B cell (primary cell): ENCODE data around the gene SUSD2. TPM values are rescaled to one million over a fixed set of nuclear protein-coding genes. Genes with fewer than 3 reads are reported as not detected.

Source experiments
- ATAC-seq: fragments of 200-7000 bp; cut with Tn5 transposase; one replicate; pipeline ENCODE4 v1.10.0; 2021; ENCODE audit warnings: low read depth, mild to moderate bottlenecking, moderate number of reproducible peaks, moderate library complexity
- CTCF ChIA-PET: fragments of 350-600 bp; sonication (Branson Sonifier 250); formaldehyde crosslinking; loops from one replicate; lab custom pipeline; 2021; ENCODE audit warnings: antibody characterized with exemption, inconsistent platforms; lab: Charles Lee
- POLR2A ChIA-PET: fragments of 350-600 bp; sonication (Branson Sonifier 250); formaldehyde crosslinking; loops from one replicate; lab custom pipeline; 2021; ENCODE audit warnings: antibody characterized with exemption; lab: Charles Lee
- DNase-seq: peaks from one replicate; pipeline ENCODE4 v3.0.0; 2013
- H2AFZ ChIP-seq: 2 replicates; pipeline ENCODE4 v1.6.1; 2012; ENCODE audit warnings: mild to moderate bottlenecking, low read depth, low read length; ENCODE audit not compliant: insufficient read depth, poor library complexity, severe bottlenecking
- H3K27ac ChIP-seq, 2 donors: 1 replicate in 1 of 2; 2 replicates in 1 of 2; pipeline ENCODE4 v1.5.1; 2012 to 2013; ENCODE audit warnings: low read length in 2 of 2, mild to moderate bottlenecking in 2 of 2, moderate library complexity in 1 of 2
- H3K27me3 ChIP-seq, 4 experiments: fragments of 200-600 bp in 1 of 4; sonication (generic) in 1 of 4; replicated peaks in 1 of 4; 1 replicate in 2 of 4; 2 replicates in 2 of 4; pipeline versions ENCODE4 v1.6.1 to v1.7.0; 2013 to 2016; ENCODE audit warnings: low read length in 3 of 4, mild to moderate bottlenecking in 2 of 4, mixed read lengths in 1 of 4, moderate library complexity in 1 of 4; ENCODE audit not compliant: insufficient read depth in 4 of 4, control insufficient read depth in 3 of 4; ENCODE audit errors: control extremely low read depth in 1 of 4
- H3K36me3 ChIP-seq, 2 experiments: replicated peaks in 1 of 2; 1 replicate in 1 of 2; 2 replicates in 1 of 2; pipeline versions ENCODE4 v1.6.1 to v1.7.1; 2013; ENCODE audit warnings: low read length in 1 of 2; ENCODE audit not compliant: insufficient read depth in 2 of 2, control insufficient read depth in 1 of 2; ENCODE audit errors: control extremely low read depth in 1 of 2, extremely low read depth in 1 of 2
- H3K4me1 ChIP-seq, 2 donors: fragments of 200-600 bp in 1 of 2; sonication (generic) in 1 of 2; 1 replicate in 1 of 2; 2 replicates in 1 of 2; pipeline versions ENCODE4 v1.5.1 to v1.6.1; 2013 to 2017; ENCODE audit warnings: low read length in 2 of 2; ENCODE audit not compliant: control insufficient read depth in 2 of 2, insufficient read depth in 2 of 2
- H3K4me2 ChIP-seq: replicated peaks from 2 replicates; pipeline ENCODE3; 2012; ENCODE audit warnings: mild to moderate bottlenecking, low read depth, low read length; ENCODE audit not compliant: poor library complexity, severe bottlenecking
- H3K4me3 ChIP-seq, 5 experiments: fragments of 200-600 bp in 1 of 5; sonication (generic) in 1 of 5; 1 replicate in 3 of 5; 2 replicates in 2 of 5; pipeline versions ENCODE4 v1.5.1 to v1.7.0; 2011 to 2016; ENCODE audit warnings: low read length in 4 of 5, mild to moderate bottlenecking in 4 of 5, low read depth in 2 of 5, control low read depth in 1 of 5, moderate library complexity in 1 of 5; ENCODE audit not compliant: insufficient read depth in 1 of 5; ENCODE audit errors: control extremely low read depth in 1 of 5, extremely low read depth in 1 of 5
- H3K79me2 ChIP-seq: fragments of 200-600 bp; sonication (generic); one replicate; pipeline ENCODE4 v1.6.0; 2016; ENCODE audit warnings: low read length; ENCODE audit not compliant: control insufficient read depth, insufficient read depth
- H3K9ac ChIP-seq: fragments of 200-600 bp; sonication (generic); 2 replicates; pipeline ENCODE4 v1.6.1; 2017; ENCODE audit warnings: mild to moderate bottlenecking, low read length, moderate library complexity
- H3K9me3 ChIP-seq, 3 donors: one replicate each; pipeline versions ENCODE4 v1.6.1 to v1.7.1; 2013; ENCODE audit warnings: low read length in 2 of 3; ENCODE audit not compliant: control insufficient read depth in 2 of 3, insufficient read depth in 1 of 3; ENCODE audit errors: control extremely low read depth in 1 of 3
- H4K20me1 ChIP-seq: 2 replicates; pipeline ENCODE4 v1.6.0; 2012; ENCODE audit warnings: mild to moderate bottlenecking, low read length; ENCODE audit not compliant: insufficient read depth, control insufficient read depth, poor library complexity, severe bottlenecking
- H3K27ac Mint-ChIP-seq: one replicate; pipeline ENCODE4 v1.8.0; 2021; ENCODE audit warnings: mixed read lengths
- H3K27me3 Mint-ChIP-seq: one replicate; pipeline ENCODE4 v1.8.0; 2021; ENCODE audit warnings: mixed read lengths
- H3K4me1 Mint-ChIP-seq: one replicate; pipeline ENCODE4 v1.8.0; 2021; ENCODE audit warnings: mixed read lengths
- H3K4me3 Mint-ChIP-seq: one replicate; pipeline ENCODE4 v1.8.0; 2021; ENCODE audit warnings: mixed read lengths
- H3K9me3 Mint-ChIP-seq: one replicate; pipeline ENCODE4 v1.8.0; 2022; ENCODE audit warnings: mixed read lengths; ENCODE audit not compliant: insufficient read depth
- EZH2 ChIP-seq: IDR thresholded peaks from 2 replicates; pipeline ENCODE4 v1.6.1; 2012; ENCODE audit warnings: borderline replicate concordance, low read depth, mild to moderate bottlenecking, moderate library complexity, low read length; ENCODE audit not compliant: insufficient read depth, poor library complexity, severe bottlenecking
- WGBS: methylation state at CpG from one replicate; pipeline ENCODE4 v1.1.5; 2013; ENCODE audit warnings: missing lambda C conversion rate; ENCODE audit not compliant: insufficient coverage; 5-methylcytosine and 5-hydroxymethylcytosine counted together
- intact Hi-C: fragments of 100-400 bp; cut with micrococcal nuclease; formaldehyde crosslinking; loops from one replicate; pipeline ENCODE4 v1.10.0; 2022
- polyA plus RNA-seq: library from polyadenylated mRNA; depleted of rRNA; stranded (reverse); fragments of >200 nt; gene quantifications from 2 replicates; pipeline ENCODE4 v1.2.3, GENCODE V29; 2012
- total RNA-seq, 2 donors: library from RNA; stranded (reverse); fragments of 120-200 nt in 1 of 2; gene quantifications; 1 replicate in 1 of 2; 2 replicates in 1 of 2; pipeline versions ENCODE4 v1.2.3 to v1.2.4, GENCODE V29; 2013 to 2022
- TF ChIP-seq, protein P1 (sequence below): fragments of 200-600 bp; IDR thresholded peaks from one replicate; pipeline ENCODE4 v1.8.0; 2022; ENCODE audit warnings: antibody characterized with exemption, mild to moderate bottlenecking

Gene SUSD2
- total and polyA plus RNA-seq, 2 donors (not counting 1 experiment from before 2014, with no cell fraction given), result 0.30 to 0.48 TPM

DNA sequence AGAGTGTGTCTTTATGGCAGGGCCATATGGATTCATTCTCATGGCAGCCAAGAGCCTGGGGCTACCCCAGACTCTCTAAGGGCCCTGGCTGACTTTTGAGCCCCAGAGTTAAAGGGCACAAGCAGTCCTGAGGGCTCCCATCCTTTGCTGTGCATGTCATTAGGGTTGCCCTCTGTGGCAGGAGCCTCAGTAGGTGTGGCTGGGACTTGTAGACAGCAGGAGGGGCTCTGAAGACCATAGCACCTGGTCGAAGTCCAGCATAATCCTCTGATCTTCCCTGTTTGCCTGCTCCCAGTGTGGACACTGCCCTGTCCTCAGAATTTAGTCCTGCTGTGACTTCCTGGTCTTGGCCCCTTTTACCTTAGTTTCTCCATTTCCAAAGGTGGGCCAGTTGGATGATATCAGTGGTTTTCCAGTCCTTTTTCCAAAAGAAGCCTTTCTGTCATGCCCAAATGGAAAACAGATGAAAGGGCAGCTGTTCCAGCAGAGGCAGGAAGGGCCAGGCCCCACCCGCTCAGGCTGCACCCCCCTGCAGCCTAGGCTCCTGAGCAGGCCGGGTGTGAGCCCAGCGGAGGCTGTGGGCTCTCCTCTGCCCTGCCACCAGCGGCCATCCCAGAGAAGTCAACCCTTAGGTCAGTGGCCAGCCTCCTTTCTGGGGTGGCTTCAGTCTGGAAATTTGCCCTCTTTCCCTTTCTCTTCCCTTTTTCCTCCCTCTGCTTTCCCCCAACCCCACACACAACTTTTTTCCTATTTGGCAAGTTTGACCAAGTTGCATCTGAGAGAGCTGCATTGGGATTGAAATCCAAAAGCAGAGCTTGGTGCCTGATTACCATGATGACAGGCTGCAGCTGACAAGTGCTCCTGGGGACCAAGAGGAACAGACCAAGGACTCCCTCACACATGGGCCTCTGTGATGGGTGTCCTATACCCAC is 32.8 kb upstream of the SUSD2 start:
- ChIA-PET CTCF (interaction anchor here (1.3 kb wide), 1 partner anchor 10 kb away, joined by 3 read pairs; no protein-coding TSS in a partner anchor), POLR2A (no interaction called here)
- Mint-ChIP-seq H3K4me1 (peaks cover 42% of the 10 kb centered on the region), H3K27ac (no peak overlapping the region), H3K4me3 (no peak overlapping the region), H3K9me3 (no peaks in the 10 kb centered on the region), H3K27me3 (no peaks in the 10 kb centered on the region)
- 93% methylated on average over 5 of the region's 5 CpGs for WGBS
- Histone ChIP-seq H3K4me1 (peaks cover 32 to 43% of the 10 kb centered on the region in 2 donors), H4K20me1 (no peaks in the 10 kb centered on the region), H3K4me2 (no peak overlapping the region), H3K79me2 (no peaks in the 10 kb centered on the region), H3K27me3 (no peaks in the 10 kb centered on the region), H3K36me3 (no peaks in the 10 kb centered on the region), H3K9ac (no peak overlapping the region), H3K9me3 (no peaks in the 10 kb centered on the region), H3K27ac (no peak overlapping the region), H2AFZ (no peak overlapping the region), H3K4me3 (no peak overlapping the region)
- TF ChIP-seq, protein P1, sequence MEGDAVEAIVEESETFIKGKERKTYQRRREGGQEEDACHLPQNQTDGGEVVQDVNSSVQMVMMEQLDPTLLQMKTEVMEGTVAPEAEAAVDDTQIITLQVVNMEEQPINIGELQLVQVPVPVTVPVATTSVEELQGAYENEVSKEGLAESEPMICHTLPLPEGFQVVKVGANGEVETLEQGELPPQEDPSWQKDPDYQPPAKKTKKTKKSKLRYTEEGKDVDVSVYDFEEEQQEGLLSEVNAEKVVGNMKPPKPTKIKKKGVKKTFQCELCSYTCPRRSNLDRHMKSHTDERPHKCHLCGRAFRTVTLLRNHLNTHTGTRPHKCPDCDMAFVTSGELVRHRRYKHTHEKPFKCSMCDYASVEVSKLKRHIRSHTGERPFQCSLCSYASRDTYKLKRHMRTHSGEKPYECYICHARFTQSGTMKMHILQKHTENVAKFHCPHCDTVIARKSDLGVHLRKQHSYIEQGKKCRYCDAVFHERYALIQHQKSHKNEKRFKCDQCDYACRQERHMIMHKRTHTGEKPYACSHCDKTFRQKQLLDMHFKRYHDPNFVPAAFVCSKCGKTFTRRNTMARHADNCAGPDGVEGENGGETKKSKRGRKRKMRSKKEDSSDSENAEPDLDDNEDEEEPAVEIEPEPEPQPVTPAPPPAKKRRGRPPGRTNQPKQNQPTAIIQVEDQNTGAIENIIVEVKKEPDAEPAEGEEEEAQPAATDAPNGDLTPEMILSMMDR, result no peak
- TF ChIP-seq EZH2, result no peak
- DNase-seq (no peak), ATAC-seq (no peak)
- intact Hi-C loops, result no loop called here

DNA sequence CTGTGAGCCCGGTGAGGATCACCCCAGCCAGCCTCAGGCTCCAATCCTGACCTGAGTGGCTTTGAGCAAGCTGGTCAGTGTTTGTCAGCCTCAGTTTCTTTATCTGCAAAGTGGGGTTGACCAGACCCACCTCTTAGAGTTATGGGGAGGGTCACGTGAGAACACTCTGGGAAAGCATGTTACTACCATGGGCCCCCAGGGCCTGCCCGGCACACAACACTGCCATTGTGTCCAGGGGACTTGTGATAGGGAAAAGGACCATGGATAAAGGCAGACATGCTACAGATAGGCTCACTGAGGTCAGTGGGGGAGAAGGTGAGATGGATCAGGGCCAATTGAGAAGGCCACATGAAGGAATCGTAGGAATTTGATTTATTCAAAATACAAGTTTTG is 32.1 kb upstream of the SUSD2 start:
- Histone ChIP-seq H3K36me3 (no peaks in the 10 kb centered on the region), H4K20me1 (no peaks in the 10 kb centered on the region), H3K4me2 (no peak overlapping the region), H3K9ac (no peak overlapping the region), H3K4me3 (no peak overlapping the region), H3K27me3 (no peaks in the 10 kb centered on the region), H3K79me2 (no peaks in the 10 kb centered on the region), H3K4me1 (peaks cover 37 to 43% of the 10 kb centered on the region in 2 donors), H2AFZ (no peak overlapping the region), H3K27ac (no peak overlapping the region), H3K9me3 (no peaks in the 10 kb centered on the region)
- POLR2A ChIA-PET, result no interaction called here
- H3K4me1 Mint-ChIP-seq, result peaks cover 42% of the 10 kb centered on the region
- no peak overlapping the region for H3K27ac Mint-ChIP-seq
- ATAC-seq, result no peak
- TF ChIP-seq, protein P1, result no peak
- TF ChIP-seq EZH2, result no peak
- no peak for DNase-seq
- no peaks in the 10 kb centered on the region for H3K27me3 Mint-ChIP-seq
- 90% methylated on average over 4 of the region's 4 CpGs for WGBS
- no peak overlapping the region for H3K4me3 Mint-ChIP-seq
- H3K9me3 Mint-ChIP-seq, result no peaks in the 10 kb centered on the region
- CTCF ChIA-PET, result no interaction called here
- intact Hi-C loops, result no loop called here
